SW480 (cell line): ENCODE results near the gene FGD5.

Experiments used
- DNase-seq: peaks from one replicate; pipeline ENCODE4 v3.0.0-alpha.2; 2016; ENCODE audit warnings: low spot score

The FGD5 gene

DNA sequence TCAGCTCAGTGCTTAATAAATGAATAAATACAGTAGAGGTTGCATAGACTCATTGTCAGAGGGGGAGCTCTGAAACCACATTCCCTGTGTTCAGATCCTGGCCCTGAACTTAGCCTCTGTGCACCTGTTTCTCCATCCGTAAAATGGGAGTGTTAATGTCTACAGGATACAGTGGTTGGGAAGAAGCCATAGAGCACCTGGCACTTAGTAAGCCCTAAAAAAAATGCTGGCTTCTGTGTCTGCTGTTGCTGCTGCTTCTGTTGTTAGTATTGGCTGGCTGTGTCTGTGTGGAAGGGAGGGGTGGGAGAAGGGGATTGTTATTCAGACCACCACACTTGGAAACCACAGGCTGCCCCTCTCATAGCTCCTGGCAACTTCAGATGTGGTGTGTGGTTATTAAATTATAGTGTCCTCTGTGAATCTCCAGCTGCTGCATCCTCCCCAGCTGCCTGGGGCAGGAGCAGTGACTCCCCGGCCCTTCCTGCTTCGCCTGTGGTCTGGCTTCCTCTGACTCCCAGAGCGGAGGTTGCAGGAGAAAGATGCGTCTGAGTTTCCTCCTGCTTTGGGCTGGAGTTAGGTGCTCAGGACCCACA lies 31.0 kb downstream of the FGD5 start:
- DNase-seq: peak; percentile 82

- DNase-seq: no peak
Observed at GRCh38 chr3:14852058-14852594, 33.4 kb downstream of the FGD5 start.

GRCh38 chr3:14852717-14853116 lies 34.0 kb downstream of the FGD5 start:
- DNase-seq: no peak

- no peak for DNase-seq
Observed at GRCh38 chr3:14853271-14853951, 34.6 kb downstream of the FGD5 start.

DNA sequence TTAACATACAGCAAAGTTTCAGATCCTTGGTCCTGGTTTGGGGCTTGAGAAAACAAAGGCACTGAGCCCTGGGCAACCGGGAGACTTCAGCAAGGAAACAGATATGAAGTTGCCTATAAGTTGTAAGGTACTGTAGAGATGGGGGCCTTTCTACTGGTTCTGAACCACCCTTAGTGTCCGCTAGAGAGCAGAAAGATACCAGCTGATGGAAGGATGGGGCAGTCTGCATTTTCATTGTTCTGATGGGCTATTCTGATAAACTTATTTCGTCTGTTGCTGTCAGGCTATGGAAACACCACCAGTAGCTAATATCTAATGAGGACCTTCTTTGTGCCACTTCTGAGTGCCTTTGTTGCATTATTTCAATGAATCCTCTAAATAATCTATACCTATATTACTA lies 38.7 kb downstream of the FGD5 start:
- peak; percentile 42 for DNase-seq

GRCh38 chr3:14858105-14858504 lies 39.3 kb downstream of the FGD5 start:
- no peak for DNase-seq

GRCh38 chr3:14859880-14860279 lies 41.1 kb downstream of the FGD5 start:
- no peak for DNase-seq

GRCh38 chr3:14861031-14861430 lies 42.3 kb downstream of the FGD5 start:
- DNase-seq: no peak

DNA sequence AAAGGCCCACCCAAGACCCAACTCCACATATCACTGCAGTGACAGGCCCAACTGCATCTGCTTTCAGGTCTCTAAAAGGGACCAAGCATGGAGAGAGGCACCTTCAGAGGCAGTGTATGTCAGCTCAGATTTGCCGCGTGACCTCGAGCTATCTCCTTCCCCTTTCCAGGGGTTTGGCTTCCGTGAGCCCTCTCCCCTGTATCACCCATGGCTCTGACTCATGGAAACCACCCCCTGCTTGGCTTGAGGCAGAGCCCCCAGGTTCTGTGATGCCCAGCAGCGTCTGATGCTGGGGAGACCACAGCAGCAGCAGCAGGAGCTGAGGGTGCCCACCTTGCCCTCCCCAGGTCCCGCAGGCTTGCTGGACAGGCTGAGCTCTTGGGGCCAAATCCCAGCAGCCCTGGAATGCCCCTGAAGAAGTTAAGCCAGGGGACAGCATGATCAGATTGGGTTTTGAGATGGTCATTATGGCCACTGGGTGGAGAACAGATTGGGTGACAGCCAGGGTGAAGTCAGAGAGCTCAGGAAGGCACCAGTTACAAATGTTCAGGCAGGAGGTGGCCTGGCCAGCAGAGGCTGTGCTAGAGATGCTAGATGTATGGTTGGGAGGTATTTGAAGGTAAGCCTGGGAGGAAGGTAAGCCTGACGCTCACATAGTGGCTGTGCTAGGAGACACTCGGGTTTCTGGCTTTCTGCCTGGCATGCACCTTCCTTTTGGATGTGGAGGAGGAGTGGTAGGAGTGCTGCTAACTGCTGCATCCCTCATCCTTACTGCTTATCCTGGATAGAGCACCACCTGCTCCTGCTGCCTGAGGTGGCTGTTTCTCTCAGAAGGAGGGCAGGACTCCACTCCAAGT lies 42.9 kb downstream of the FGD5 start:
- DNase-seq: no peak

- no peak for DNase-seq
Observed at GRCh38 chr3:14862303-14862660, 43.5 kb downstream of the FGD5 start.

DNA sequence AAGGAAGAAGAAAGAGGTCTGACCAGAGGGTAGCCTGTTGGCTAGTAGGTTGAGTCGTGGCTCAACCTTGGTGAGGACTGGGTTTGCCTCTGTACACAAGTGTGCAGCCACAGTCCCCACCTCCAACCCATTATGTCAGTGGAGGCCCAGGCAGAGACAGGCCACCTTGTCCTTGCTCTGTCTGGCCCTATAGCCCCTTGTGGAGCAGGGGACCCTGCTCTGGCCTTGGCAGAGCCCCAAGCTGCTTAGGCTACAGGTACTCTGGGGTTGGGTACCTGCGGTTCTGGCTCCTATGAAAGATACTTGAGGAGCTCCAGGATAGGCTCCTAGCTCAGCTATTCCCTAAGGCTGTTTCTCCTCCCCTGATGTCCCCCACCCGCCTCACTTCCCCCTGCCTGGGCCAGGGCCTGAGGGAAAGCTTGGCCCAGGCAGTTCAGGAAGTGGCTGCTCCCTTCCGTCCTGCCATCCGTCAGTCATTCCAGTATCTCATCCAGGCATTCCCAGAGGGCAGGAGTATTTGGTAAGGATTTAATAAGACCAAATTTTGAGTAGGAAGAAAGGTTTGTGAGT lies 44.0 kb downstream of the FGD5 start:
- DNase-seq: no peak

- no peak for DNase-seq
Observed at GRCh38 chr3:14863333-14864100, 44.8 kb downstream of the FGD5 start.

- DNase-seq: no peak
Observed at GRCh38 chr3:14864131-14864530, 45.4 kb downstream of the FGD5 start.

DNA sequence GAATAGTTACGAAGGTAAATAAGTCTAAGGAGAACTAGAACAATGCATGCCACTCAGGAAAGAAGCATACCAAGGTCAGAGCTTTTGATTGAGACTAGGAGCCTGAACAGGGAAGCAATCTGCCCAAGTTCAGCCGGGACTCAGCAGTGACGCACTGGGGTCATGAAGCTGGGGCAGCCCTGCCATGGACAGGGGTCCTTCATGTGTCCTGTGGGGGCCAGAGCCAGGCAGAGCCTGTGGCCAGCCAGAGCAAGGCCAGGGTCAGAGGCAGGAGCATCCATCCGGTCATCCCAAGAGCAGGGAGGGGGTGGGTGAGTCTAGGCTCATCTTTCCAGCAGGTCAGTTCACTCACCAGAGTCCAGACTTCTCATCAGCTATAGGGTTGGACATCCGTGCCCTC lies 47.9 kb downstream of the FGD5 start:
- DNase-seq: no peak

GRCh38 chr3:14867936-14868570 lies 49.3 kb downstream of the FGD5 start:
- no peak for DNase-seq

GRCh38 chr3:14869917-14870782 lies 51.4 kb downstream of the FGD5 start:
- DNase-seq: no peak

- no peak for DNase-seq
Observed at GRCh38 chr3:14870783-14871060, 52.0 kb downstream of the FGD5 start.

- no peak for DNase-seq
Observed at GRCh38 chr3:14871456-14872200, 52.9 kb downstream of the FGD5 start.

DNA sequence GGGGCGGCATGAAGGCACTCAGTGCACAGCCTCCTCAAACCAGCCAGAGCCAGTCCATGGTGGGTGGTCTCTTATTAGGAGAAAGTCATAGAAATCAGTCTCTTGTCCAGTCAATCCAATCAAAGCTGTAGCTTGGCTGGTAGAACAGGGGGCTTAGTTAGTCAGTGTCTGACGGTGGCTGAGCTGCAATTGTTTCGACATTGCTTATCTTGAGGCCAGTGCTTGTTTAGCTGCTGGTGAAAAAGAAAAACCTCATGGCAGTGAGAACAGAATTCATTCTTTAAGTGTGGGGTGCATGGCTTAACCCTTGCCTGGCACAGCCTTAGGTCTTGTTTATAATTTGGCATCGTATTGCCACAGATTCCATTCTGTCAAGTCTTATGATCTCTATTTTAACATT lies 53.9 kb downstream of the FGD5 start:
- no peak for DNase-seq

DNA sequence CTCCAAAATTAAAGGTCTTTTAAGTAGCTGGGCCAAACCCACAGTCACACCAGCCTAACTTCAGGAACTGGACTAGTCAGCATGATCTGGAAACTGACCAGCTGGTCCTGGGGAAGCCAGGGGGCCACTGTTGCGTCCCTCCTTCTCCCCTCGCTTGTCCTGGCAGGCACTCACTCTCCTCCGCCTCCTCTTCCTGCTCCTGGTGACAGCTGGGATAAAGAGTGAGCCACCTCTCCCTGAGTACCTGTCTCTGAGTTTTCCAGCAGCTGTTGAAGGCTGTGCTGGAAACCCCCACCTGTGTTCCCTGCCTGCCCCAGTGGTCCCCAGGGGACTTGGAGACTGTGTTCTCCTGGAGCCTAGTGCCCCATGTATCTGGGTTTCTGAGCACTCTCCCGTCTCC lies 56.0 kb downstream of the FGD5 start:
- DNase-seq: no peak
